PFSK-1 (cell line): ENCODE data around the gene FBLN1.
A peak's percentile ranks its signal among the peaks of the same experiment; 100 is the strongest.

Source experiments
- FOXP2 ChIP-seq: optimal IDR thresholded peaks from 2 replicates; pipeline ENCODE3; 2011; ENCODE audit warnings: borderline replicate concordance, control low read depth, inconsistent platforms; ENCODE audit not compliant: insufficient read depth; ENCODE audit errors: extremely low read length, extremely low read depth
- POLR2AphosphoS5 ChIP-seq: IDR thresholded peaks from 2 replicates; pipeline ENCODE4 v1.6.1; 2012; ENCODE audit warnings: low read depth, mild to moderate bottlenecking, control low read depth, low read length, moderate library complexity
- SIN3A ChIP-seq: IDR thresholded peaks from 2 replicates; pipeline ENCODE4 v1.6.1; 2012; ENCODE audit warnings: mild to moderate bottlenecking, low read length, moderate library complexity, borderline replicate concordance; ENCODE audit not compliant: insufficient read depth
- TAF1 ChIP-seq: IDR thresholded peaks from 2 replicates; pipeline ENCODE4 v1.6.1; 2012; ENCODE audit warnings: low read length, control low read depth, borderline replicate concordance; ENCODE audit not compliant: insufficient read depth
- TF ChIP-seq, protein P1 (sequence below), 2 experiments: IDR thresholded peaks; 2 replicates each; pipeline versions ENCODE4 v1.6.1 to v1.8.0; 2011 to 2012; ENCODE audit warnings: low read depth in 2 of 2, low read length in 2 of 2, control low read depth in 1 of 2, inconsistent platforms in 1 of 2, mild to moderate bottlenecking in 1 of 2, moderate library complexity in 1 of 2; ENCODE audit not compliant: insufficient read depth in 1 of 2

FBLN1 gene

DNA sequence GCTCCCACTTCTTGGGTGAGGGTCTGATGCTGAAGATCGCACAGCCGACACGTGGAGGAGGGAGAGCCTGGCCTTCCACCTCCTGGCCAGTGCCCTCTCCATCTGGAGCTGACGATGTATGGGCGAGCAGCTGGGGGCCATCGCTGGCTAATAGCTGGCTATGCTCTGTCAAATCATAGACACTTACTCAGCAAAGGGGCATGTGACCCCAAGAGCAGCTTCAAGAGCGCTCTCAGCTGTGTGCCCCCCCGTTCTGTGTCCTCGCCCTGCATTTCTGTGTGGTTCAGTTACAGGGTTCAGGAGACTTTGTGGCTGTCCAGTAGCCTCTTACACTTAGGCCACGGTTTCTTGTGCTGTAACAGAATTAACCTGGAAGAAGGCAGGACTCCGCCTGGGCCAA is 26.4 kb downstream of the FBLN1 start:
- TF ChIP-seq SIN3A (no peak), FOXP2 (no peak)

DNA sequence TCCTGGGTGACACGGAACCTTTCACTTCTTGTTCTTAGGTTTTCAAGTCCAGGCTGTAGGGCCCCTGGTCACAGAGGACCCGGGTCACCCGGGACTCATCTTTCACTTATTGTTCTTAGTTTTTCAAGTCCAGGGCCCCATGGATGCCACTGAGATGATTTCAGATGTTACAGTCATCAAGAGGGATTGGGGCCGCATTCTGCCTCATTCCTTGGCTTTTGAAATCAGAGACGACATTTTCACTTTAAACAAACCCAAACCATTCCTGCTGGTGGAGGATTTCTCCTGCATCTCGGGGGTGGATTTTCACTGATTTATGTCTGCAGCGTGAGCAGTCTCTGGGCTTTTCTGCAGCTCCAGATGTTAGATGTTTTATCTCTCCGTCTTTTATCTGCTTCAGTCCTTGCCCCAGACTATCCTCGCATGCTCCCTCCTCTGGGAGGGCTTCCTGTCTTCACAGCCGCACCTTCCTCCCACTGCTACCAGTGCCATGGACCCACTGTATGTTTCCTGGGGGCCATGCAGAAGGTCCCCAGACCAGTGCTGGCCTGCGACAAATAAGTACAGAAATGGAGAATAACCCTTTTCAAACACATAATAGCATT is 27.4 kb downstream of the FBLN1 start:
- TF ChIP-seq, protein P1, sequence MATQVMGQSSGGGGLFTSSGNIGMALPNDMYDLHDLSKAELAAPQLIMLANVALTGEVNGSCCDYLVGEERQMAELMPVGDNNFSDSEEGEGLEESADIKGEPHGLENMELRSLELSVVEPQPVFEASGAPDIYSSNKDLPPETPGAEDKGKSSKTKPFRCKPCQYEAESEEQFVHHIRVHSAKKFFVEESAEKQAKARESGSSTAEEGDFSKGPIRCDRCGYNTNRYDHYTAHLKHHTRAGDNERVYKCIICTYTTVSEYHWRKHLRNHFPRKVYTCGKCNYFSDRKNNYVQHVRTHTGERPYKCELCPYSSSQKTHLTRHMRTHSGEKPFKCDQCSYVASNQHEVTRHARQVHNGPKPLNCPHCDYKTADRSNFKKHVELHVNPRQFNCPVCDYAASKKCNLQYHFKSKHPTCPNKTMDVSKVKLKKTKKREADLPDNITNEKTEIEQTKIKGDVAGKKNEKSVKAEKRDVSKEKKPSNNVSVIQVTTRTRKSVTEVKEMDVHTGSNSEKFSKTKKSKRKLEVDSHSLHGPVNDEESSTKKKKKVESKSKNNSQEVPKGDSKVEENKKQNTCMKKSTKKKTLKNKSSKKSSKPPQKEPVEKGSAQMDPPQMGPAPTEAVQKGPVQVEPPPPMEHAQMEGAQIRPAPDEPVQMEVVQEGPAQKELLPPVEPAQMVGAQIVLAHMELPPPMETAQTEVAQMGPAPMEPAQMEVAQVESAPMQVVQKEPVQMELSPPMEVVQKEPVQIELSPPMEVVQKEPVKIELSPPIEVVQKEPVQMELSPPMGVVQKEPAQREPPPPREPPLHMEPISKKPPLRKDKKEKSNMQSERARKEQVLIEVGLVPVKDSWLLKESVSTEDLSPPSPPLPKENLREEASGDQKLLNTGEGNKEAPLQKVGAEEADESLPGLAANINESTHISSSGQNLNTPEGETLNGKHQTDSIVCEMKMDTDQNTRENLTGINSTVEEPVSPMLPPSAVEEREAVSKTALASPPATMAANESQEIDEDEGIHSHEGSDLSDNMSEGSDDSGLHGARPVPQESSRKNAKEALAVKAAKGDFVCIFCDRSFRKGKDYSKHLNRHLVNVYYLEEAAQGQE (IDR thresholded peaks at IDR 0.05; ENCODE audit: insufficient read depth in 1 of 2, low read depth in 2 of 2, low read length in 2 of 2) = no peak
- TF ChIP-seq POLR2AphosphoS5 = no peak
- no peak for TF ChIP-seq FOXP2
- no peak for TF ChIP-seq TAF1
- TF ChIP-seq SIN3A = no peak

DNA sequence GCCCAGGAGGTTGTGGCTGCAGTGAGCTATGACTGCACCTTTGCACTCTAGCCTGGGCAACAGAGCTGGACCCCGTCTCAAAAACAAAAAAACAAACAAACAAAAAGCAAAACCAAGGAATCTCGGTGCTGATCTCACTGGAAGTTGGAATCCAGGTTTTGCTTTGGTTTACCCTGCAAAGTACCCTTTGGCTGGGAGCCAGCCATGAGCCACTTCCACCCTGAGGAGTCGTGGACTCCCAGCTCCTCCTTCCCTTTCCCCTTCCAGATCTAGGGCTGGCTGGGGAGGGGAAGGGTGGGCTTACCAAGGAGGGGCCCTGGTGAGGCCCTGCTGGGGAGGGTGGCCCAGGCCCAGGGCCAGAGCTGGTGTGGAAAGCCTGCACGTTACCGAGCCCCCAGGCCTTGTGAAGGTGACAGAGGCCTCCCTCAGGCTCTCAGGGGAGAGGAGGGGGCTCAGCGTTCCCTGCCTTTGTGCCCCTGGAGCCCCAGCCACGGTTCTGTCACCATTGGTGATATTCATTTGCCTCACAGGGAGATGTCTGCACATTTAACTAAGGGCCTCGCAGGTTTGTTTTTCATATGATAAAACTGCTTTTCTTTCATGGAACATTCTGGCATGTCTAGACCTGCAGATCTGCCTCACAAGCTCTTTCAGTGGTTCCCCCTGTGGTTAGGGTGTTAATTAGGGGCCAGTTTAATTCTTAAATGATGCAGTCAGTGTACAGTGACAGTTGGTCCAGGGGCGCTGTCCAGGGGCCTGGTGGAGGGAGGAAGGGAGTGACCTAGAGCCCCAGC is 29.0 kb downstream of the FBLN1 start:
- TF ChIP-seq, protein P1 (IDR thresholded peaks at IDR 0.05; ENCODE audit: insufficient read depth in 1 of 2, low read depth in 2 of 2, low read length in 2 of 2) = peak in 1 of 2 experiments; percentile 75; a peak in 1 of 4 replicates
- no peak for TF ChIP-seq SIN3A

DNA sequence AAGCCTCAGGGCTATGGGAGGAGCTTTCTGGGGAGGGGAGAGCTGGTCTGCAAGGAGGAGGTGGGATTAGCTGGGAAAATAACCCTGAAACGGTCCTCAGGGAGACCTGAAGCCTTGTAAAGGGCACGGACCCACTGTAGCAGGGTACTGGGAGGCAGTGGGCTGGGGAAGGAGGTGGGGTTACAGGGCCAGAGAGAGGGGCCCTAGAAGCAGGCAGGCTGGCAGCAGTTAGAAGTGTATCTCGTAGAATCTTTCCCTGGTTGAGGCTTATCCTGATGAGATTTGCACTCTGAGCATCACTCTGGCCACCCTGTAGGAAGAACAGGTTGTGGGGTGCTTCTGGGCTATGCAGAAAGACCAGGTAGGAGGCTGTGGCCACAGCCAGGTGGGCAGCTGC is 29.6 kb downstream of the FBLN1 start:
- TF ChIP-seq POLR2AphosphoS5 = no peak
- TF ChIP-seq FOXP2 = no peak
- TF ChIP-seq, protein P1 (IDR thresholded peaks at IDR 0.05; ENCODE audit: insufficient read depth in 1 of 2, low read depth in 2 of 2, low read length in 2 of 2) = no peak
- TF ChIP-seq SIN3A = no peak

DNA sequence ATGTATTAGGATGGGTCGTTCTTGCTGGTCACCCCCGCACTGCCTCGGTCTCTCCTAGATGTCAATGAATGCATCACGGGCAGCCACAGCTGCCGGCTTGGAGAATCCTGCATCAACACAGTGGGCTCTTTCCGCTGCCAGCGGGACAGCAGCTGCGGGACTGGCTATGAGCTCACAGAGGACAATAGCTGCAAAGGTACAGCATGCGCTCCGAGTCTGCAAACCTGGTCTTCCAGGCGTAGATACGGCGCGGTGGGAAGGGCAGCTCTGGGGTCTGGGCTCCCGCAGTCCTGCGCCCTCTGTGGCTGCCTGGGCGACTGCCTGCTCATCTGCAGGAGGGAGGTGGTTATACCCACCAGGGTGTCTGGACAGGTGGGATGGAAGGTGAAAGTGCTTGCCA is 31.0 kb downstream of the FBLN1 start:
- TF ChIP-seq SIN3A (no peak), TAF1 (no peak), POLR2AphosphoS5 (no peak), FOXP2 (no peak)
- TF ChIP-seq, protein P1 (IDR thresholded peaks at IDR 0.05; ENCODE audit: insufficient read depth in 1 of 2, low read depth in 2 of 2, low read length in 2 of 2) = no peak
